AG04449 (cell line): ENCODE measurements around the gene PRDM4.
"Not testable (repeated sequence)": the region's sequence is repeated elsewhere in the genome, so short reads cannot be mapped to it uniquely, and the experiment has no call there.

Experiments
- CTCF ChIA-PET: fragments of 350-600 bp; formaldehyde crosslinking; extraction: SDS; loops from one replicate; lab custom pipeline; 2021; ENCODE audit warnings: antibody characterized with exemption; lab: Yijun Ruan, JAX
- POLR2A ChIA-PET: fragments of 400-600, 350-600 bp; formaldehyde crosslinking; extraction: SDS; loops from one replicate; lab custom pipeline; 2020; ENCODE audit warnings: antibody characterized with exemption, inconsistent platforms; lab: Yijun Ruan, JAX
- DNase-seq: peaks from one replicate; pipeline ENCODE4 v3.0.0-alpha.2; 2010; ENCODE audit warnings: low read depth, low spot score
- H3K4me3 ChIP-seq: 2 replicates; pipeline ENCODE4 v1.5.1; 2011; ENCODE audit warnings: low read depth, mild to moderate bottlenecking, control low read depth, low read length
- TF ChIP-seq, protein P1 (sequence below): IDR thresholded peaks from one replicate; pipeline ENCODE4 v1.5.1; 2011; ENCODE audit warnings: mild to moderate bottlenecking, moderate library complexity, low read length, control low read depth, inconsistent platforms; ENCODE audit not compliant: insufficient read depth; ENCODE audit errors: missing control alignments

PRDM4 gene

DNA sequence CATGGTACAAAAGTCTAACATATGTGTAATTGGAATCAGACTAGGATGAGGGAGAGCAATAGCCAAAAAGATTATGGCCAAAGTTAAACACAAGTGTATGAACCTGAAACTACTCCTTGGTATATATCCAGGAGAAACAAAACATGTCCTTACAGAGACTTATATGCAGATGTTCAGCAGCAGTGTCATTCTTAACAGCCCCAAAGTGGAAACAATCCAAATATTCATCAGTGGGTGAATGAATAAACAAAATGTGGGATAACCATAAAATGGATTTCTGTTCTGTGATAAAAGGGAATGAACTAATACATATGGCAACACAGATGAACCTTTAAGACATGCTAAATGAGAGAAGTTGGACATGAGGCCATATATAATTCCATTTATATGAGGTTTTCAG is 45.2 kb downstream of the PRDM4 start:
- CTCF ChIA-PET = no interaction called here
- H3K4me3 ChIP-seq = no peak overlapping the region
- TF ChIP-seq, protein P1, sequence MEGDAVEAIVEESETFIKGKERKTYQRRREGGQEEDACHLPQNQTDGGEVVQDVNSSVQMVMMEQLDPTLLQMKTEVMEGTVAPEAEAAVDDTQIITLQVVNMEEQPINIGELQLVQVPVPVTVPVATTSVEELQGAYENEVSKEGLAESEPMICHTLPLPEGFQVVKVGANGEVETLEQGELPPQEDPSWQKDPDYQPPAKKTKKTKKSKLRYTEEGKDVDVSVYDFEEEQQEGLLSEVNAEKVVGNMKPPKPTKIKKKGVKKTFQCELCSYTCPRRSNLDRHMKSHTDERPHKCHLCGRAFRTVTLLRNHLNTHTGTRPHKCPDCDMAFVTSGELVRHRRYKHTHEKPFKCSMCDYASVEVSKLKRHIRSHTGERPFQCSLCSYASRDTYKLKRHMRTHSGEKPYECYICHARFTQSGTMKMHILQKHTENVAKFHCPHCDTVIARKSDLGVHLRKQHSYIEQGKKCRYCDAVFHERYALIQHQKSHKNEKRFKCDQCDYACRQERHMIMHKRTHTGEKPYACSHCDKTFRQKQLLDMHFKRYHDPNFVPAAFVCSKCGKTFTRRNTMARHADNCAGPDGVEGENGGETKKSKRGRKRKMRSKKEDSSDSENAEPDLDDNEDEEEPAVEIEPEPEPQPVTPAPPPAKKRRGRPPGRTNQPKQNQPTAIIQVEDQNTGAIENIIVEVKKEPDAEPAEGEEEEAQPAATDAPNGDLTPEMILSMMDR = no peak
- DNase-seq = no peak
- POLR2A ChIA-PET = no interaction called here

DNA sequence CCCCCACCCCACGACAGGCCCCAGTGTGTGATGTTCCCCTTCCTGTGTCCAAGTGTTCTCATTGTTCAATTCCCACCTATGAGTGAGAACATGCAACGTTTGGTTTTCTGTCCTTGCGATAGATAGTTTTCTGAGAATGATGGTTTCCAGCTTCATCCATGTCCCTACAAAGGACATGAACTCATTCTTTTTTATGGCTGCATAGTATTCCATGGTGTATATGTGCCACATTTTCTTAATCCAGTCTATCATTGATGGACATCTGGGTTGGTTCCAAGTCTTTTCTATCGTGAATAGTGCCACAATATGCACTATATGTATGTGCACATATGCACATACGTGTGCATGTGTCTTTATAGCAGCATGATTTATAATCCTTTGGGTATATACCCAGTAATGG is 55.4 kb downstream of the PRDM4 start:
- POLR2A ChIA-PET, DNase-seq, H3K4me3 ChIP-seq, CTCF ChIA-PET: not testable (repeated sequence)

DNA sequence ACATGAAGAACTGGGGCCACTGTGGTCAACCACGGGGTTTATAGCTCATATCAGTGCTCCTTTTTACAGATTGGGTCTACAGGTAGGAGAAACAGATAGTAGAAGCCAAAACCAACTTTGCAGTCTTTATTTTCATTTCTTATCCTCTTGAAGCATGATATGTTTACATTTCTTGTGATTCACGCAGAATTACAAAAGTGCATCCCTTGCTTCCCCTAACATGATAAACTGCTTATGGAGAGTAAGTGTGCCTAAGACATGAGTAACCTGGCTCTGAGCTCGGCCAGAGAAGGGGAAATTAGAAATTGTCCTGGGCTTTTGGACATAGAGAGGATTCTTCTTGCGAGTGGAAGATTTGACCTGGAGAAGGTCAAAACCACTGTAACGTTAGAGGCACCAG is 56.9 kb downstream of the PRDM4 start:
- H3K4me3 ChIP-seq = no peak overlapping the region
- TF ChIP-seq, protein P1 = no peak
- CTCF ChIA-PET = interaction anchor here (0.7 kb wide), 1 partner anchor 11 kb away, joined by 3 read pairs; no protein-coding TSS in a partner anchor
- POLR2A ChIA-PET = no interaction called here
- no peak for DNase-seq

DNA sequence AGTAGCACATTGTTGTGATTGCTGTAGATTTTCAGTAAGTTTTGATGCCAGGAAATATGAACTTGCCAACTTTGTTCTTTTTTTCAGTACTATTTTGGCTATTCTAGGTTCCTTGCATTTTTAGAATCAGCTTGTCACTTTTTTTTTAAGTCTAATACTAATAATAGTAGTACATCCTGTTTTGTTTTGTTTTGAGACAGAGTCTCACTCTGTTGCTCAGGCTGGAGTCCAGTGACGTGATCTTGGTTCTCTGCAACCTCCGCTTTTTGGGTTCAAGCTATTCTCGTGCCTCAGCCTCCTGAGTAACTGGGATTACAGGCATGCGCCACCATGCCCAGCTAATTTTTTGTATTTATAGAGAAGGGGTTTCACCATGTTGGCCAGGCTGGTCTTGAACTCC is 58.8 kb downstream of the PRDM4 start:
- TF ChIP-seq, protein P1 = no peak
- H3K4me3 ChIP-seq = no peak overlapping the region
- ChIA-PET POLR2A (no interaction called here), CTCF (interaction anchor here (0.7 to 1.3 kb wide), 2 partner anchors 26 to 47 kb away, joined by 3 read pairs; no protein-coding TSS in a partner anchor)
- DNase-seq = no peak

DNA sequence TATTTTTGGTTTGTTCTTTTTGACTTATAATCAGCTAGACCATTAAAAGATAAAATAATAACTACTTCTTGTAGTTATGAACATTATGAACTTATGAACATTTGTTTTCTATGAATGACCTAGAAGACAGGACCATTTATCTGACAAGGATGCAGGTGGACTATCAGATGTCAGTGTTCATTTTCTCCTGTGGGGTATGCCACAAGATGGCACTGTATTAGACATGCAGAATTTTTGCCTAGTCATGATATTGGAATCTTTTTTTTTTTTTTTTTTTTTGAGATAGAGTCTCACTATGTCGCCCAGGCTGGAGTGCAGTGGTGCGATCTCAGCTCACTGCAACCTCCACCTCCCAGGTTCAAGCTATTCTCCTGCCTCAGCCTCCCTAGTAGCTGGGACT is 65.2 kb downstream of the PRDM4 start:
- CTCF ChIA-PET = interaction anchor here (0.6 to 3.2 kb wide), 10 partner anchors 9 to 194 kb away, joined by 3 to 17 read pairs (median 3); partner anchors contain the start of gene PWP1
- H3K4me3 ChIP-seq, DNase-seq, POLR2A ChIA-PET: not testable (repeated sequence)
- TF ChIP-seq, protein P1 = peak; percentile 33

DNA sequence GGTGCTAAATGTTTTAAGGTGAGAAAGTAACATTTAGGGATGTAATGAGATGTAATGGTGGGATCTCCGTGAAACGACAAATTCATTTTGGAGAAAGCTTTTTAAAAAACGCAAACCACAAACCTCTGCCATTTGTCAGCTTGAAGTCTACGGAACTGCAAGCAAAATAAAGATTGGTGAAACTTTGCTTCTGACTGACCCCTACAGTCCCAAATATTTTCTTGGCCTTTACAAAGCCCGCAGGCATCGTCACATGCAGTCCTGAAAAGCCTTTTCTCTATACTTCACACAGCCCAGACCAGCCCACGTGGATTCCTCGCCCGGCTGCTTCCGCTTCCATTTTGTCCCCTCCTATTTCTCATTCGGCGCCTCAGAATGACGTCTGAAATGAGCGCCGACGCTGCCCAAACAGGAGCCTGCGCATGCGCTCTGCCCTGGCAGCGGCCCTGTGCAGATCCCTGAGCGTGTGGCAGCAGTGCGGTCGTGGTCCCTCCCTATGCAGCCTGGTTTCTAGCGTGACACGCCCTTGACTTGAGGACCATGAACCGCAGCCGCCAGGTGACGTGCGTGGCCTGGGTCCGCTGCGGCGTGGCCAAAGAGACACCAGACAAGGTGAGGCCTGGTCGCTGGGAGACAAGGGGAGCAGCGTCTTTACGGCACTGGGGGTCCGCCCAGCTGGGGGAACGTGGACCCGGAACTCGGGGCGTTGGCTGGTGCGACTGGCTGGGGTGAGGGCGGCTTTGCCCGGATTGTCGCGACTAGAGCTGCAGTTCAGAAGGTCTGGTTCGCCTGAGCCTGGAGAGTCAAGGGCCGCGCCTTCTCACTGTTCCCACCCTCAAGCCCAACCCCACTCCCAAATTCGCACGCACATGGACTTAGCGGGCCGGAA is 75.3 kb downstream of the PRDM4 start, which contains the start of gene PWP1:
PWP1 (plus strand) TSS at position 440 of the 889 bp plus-strand sequence; CDS start at position 541, 101 bp downstream.
- DNase-seq = peak; percentile 63
- TF ChIP-seq, protein P1 = no peak
- H3K4me3 ChIP-seq = peak within 1 kb of the TSS; percentile 100
- ChIA-PET POLR2A (interaction anchor here (0.6 kb wide), 1 partner anchor 280 kb away, joined by 4 read pairs; no protein-coding TSS in a partner anchor), CTCF (interaction anchor here (1.5 to 7.6 kb wide), 3 partner anchors 10 to 200 kb away, joined by 8 to 61 read pairs (median 11); no protein-coding TSS in a partner anchor)
